ENCODE measurements around the gene TK2.
"Not testable (repeated sequence)": the region's sequence is repeated elsewhere in the genome, so short reads cannot be mapped to it uniquely, and the experiment has no call there.

GRCh38 chr16:66501563-66501962 is 48.4 kb downstream of the TK2 start:
- TF ChIP-seq, protein P1, sequence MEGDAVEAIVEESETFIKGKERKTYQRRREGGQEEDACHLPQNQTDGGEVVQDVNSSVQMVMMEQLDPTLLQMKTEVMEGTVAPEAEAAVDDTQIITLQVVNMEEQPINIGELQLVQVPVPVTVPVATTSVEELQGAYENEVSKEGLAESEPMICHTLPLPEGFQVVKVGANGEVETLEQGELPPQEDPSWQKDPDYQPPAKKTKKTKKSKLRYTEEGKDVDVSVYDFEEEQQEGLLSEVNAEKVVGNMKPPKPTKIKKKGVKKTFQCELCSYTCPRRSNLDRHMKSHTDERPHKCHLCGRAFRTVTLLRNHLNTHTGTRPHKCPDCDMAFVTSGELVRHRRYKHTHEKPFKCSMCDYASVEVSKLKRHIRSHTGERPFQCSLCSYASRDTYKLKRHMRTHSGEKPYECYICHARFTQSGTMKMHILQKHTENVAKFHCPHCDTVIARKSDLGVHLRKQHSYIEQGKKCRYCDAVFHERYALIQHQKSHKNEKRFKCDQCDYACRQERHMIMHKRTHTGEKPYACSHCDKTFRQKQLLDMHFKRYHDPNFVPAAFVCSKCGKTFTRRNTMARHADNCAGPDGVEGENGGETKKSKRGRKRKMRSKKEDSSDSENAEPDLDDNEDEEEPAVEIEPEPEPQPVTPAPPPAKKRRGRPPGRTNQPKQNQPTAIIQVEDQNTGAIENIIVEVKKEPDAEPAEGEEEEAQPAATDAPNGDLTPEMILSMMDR (IDR thresholded peaks at IDR 0.05): not testable (repeated sequence)
- TF ChIP-seq POLR2A, POLR2AphosphoS5 (IDR thresholded peaks at IDR 0.05): not testable (repeated sequence)

Data from prostate gland (tissue), 2 donors.